A673 (cell line): ENCODE results near the gene EXOC8. TPM values are rescaled to one million over a fixed set of nuclear protein-coding genes. Genes with fewer than 3 reads are reported as not detected.
A peak's percentile ranks its signal among the peaks of the same experiment; 100 is the strongest.

Experiments
- BruUV-seq: library from RNA; stranded (reverse); fragments of 400-500 nt; replicated peaks from 2 replicates; lab custom pipeline; 2021; lab: Mats Ljungman, UMichigan
- CTCF ChIA-PET: fragments of 300-600 bp; sonication (Branson Sonifier 250); formaldehyde crosslinking; loops from one replicate; lab custom pipeline; 2022; ENCODE audit warnings: antibody characterized with exemption; lab: Charles Lee
- POLR2A ChIA-PET: fragments of 300-600 bp; sonication (Branson Sonifier 250); formaldehyde crosslinking; loops from one replicate; lab custom pipeline; 2022; ENCODE audit warnings: antibody characterized with exemption; ENCODE audit not compliant: low non-redundant PET; lab: Charles Lee
- DNase-seq: peaks from one replicate; pipeline ENCODE4 v3.0.0-alpha.2; 2015; ENCODE audit warnings: low spot score
- H3K27ac ChIP-seq: fragments of 200-600 bp; sonication (generic); 2 replicates; pipeline ENCODE4 v1.5.1; 2016; ENCODE audit warnings: mixed run types, low read depth, mild to moderate bottlenecking, mixed read lengths, antibody characterized with exemption, low read length; ENCODE audit not compliant: poor library complexity, severe bottlenecking
- H3K27me3 ChIP-seq: fragments of 200-600 bp; sonication (generic); replicated peaks from 2 replicates; pipeline ENCODE4 v1.6.1; 2017; ENCODE audit warnings: mixed run types, low read depth, mild to moderate bottlenecking, mixed read lengths, antibody characterized with exemption, low read length; ENCODE audit not compliant: insufficient read depth, poor library complexity
- H3K36me3 ChIP-seq: fragments of 200-600 bp; sonication (generic); 2 replicates; pipeline ENCODE4 v1.6.1; 2016; ENCODE audit warnings: mixed run types, mild to moderate bottlenecking, mixed read lengths, antibody characterized with exemption, low read length; ENCODE audit not compliant: insufficient read depth, poor library complexity, severe bottlenecking
- H3K4me1 ChIP-seq: fragments of 200-600 bp; sonication (generic); 2 replicates; pipeline ENCODE4 v1.6.1; 2017; ENCODE audit warnings: mixed run types, mild to moderate bottlenecking, mixed read lengths, antibody characterized with exemption, low read length; ENCODE audit not compliant: insufficient read depth, poor library complexity, severe bottlenecking
- H3K4me3 ChIP-seq: fragments of 200-600 bp; sonication (generic); 2 replicates; pipeline ENCODE4 v1.5.1; 2016; ENCODE audit warnings: low read depth, mixed run types, mild to moderate bottlenecking, mixed read lengths, low read length; ENCODE audit not compliant: poor library complexity, severe bottlenecking
- H3K9me3 ChIP-seq: fragments of 200-600 bp; sonication (generic); 2 replicates; pipeline ENCODE4 v1.6.1; 2016; ENCODE audit warnings: mixed run types, low read depth, mild to moderate bottlenecking, mixed read lengths, antibody characterized with exemption, low read length; ENCODE audit not compliant: poor library complexity, severe bottlenecking
- EZH2 ChIP-seq: fragments of 200-600 bp; sonication (generic); IDR thresholded peaks from 2 replicates; pipeline ENCODE4 v1.6.1; 2017; ENCODE audit warnings: borderline replicate concordance, low read depth, mild to moderate bottlenecking, mixed read lengths, antibody characterized with exemption, low read length; ENCODE audit not compliant: poor library complexity, severe bottlenecking
- intact Hi-C: fragments of 100-400 bp; cut with micrococcal nuclease; formaldehyde crosslinking; loops from one replicate; pipeline ENCODE4 v1.10.0; 2022; ENCODE audit not compliant: unreplicated experiment
- total RNA-seq: library from RNA; stranded (reverse); gene quantifications from 2 replicates; pipeline ENCODE4 v1.2.3, GENCODE V29; 2021
- TF ChIP-seq, protein P1 (sequence below): fragments of 300-800, 200-600 bp; sonication (generic); conservative IDR thresholded peaks from 2 replicates; pipeline ENCODE4 v1.5.1; 2017; ENCODE audit warnings: low read depth, mild to moderate bottlenecking, antibody characterized with exemption, low read length, moderate library complexity, mixed read lengths

EXOC8 gene
- total RNA-seq, 1 experiment from 2014 or later = 13.8 TPM

DNA sequence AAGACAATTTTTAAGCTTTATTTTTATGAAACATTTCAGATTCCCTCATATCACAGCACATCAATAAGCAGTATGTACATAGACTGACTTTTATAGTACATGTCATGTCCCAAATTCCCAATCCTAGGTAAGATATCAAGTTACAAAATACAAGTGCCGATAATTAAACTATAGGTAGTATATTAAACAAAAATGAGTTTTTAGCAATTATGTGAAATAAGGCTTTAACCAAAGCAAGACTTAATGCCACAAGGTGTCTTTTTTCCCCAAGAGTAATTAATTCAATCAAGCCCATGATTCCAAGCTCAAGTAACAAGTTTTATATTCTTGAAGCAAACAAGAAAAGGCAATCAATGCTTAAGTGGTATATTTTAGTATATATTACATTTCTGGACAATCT lies 4.9 kb downstream of the EXOC8 start:
- no peaks in the 10 kb centered on the region for H3K9me3 ChIP-seq
- H3K27me3 ChIP-seq = no peaks in the 10 kb centered on the region
- no peak overlapping the region for H3K27ac ChIP-seq
- intact Hi-C loops = no loop called here
- peak overlapping the region; percentile 74 for H3K4me3 ChIP-seq
- CTCF ChIA-PET = no interaction called here
- H3K4me1 ChIP-seq = peaks cover 15% of the 10 kb centered on the region
- no peak for DNase-seq
- no peak for TF ChIP-seq EZH2
- TF ChIP-seq, protein P1, sequence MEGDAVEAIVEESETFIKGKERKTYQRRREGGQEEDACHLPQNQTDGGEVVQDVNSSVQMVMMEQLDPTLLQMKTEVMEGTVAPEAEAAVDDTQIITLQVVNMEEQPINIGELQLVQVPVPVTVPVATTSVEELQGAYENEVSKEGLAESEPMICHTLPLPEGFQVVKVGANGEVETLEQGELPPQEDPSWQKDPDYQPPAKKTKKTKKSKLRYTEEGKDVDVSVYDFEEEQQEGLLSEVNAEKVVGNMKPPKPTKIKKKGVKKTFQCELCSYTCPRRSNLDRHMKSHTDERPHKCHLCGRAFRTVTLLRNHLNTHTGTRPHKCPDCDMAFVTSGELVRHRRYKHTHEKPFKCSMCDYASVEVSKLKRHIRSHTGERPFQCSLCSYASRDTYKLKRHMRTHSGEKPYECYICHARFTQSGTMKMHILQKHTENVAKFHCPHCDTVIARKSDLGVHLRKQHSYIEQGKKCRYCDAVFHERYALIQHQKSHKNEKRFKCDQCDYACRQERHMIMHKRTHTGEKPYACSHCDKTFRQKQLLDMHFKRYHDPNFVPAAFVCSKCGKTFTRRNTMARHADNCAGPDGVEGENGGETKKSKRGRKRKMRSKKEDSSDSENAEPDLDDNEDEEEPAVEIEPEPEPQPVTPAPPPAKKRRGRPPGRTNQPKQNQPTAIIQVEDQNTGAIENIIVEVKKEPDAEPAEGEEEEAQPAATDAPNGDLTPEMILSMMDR = no peak
- H3K36me3 ChIP-seq = no peaks in the 10 kb centered on the region
- POLR2A ChIA-PET = no interaction called here
- no TSS peak for BruUV-seq

DNA sequence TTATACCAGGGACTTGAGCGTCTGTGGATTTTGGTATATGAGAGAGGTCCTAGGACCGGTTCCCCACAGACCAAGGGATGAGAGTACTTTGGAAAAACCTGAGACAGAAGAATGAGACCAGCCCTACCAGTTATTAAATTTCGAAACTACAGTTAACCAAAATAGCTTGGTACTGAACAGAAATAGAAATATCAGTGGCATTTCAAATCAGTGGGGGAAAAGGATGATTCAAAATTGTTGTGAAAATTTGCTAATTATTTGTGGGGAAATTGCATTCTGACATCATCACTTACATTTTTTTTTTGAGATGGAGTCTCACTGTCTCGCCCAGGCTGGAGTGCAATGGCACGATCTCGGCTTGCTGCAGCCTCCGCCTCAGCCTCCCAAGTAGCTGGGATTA lies 8.2 kb downstream of the EXOC8 start:
- TF ChIP-seq, protein P1 = no peak
- no peak for TF ChIP-seq EZH2
- BruUV-seq = no TSS peak
- no peak overlapping the region for H3K27ac ChIP-seq
- DNase-seq = no peak
- no peaks in the 10 kb centered on the region for H3K36me3 ChIP-seq
- peaks cover 9% of the 10 kb centered on the region for H3K4me1 ChIP-seq
- intact Hi-C loops = no loop called here
- no peaks in the 10 kb centered on the region for H3K9me3 ChIP-seq
- ChIA-PET CTCF (no interaction called here), POLR2A (no interaction called here)
- H3K27me3 ChIP-seq = no peaks in the 10 kb centered on the region
- H3K4me3 ChIP-seq = no peak overlapping the region

DNA sequence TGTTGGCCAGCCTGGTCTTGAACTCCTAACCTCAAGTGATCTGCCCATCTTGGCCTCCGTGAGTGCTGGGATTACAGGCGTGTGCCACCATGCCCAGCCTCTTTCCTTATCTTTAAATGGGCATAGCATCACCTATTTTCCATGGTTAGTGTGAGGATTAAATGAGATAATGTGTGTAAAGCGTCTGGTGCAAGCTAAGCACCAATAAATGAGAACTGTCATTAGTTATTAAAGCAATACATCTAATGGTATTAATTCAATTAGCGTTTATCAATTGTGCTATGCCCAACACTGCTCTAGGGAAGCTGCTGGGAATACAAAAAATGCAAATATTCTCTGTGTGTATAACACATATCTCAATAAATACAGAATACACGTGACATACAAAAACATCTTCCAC lies 10.0 kb downstream of the EXOC8 start:
- no peak overlapping the region for H3K27ac ChIP-seq
- intact Hi-C loops = no loop called here
- H3K9me3 ChIP-seq = no peaks in the 10 kb centered on the region
- DNase-seq = no peak
- POLR2A ChIA-PET = no interaction called here
- TF ChIP-seq, protein P1 = no peak
- TF ChIP-seq EZH2 = no peak
- H3K27me3 ChIP-seq = no peaks in the 10 kb centered on the region
- H3K36me3 ChIP-seq = no peaks in the 10 kb centered on the region
- no peak overlapping the region for H3K4me3 ChIP-seq
- BruUV-seq = no TSS peak
- H3K4me1 ChIP-seq = no peaks in the 10 kb centered on the region
- CTCF ChIA-PET = no interaction called here
